ENCODE data around the gene RABGAP1L.

The RABGAP1L gene

GRCh38 chr1:174726167-174726879 lies 567.0 kb downstream of the RABGAP1L start:
- H3K4me3 ChIP-seq = no peak overlapping the region
- TF ChIP-seq CTCF (IDR thresholded peaks at IDR 0.05) = no peak
- H3K27ac ChIP-seq = no peak overlapping the region
- DNase-seq (ENCODE audit: low spot score) = no peak

GRCh38 chr1:174726880-174727585 lies 567.7 kb downstream of the RABGAP1L start:
- TF ChIP-seq CTCF (IDR thresholded peaks at IDR 0.05) = no peak
- H3K27ac ChIP-seq = no peak overlapping the region
- DNase-seq (ENCODE audit: low spot score) = no peak
- H3K4me3 ChIP-seq = no peak overlapping the region

DNA sequence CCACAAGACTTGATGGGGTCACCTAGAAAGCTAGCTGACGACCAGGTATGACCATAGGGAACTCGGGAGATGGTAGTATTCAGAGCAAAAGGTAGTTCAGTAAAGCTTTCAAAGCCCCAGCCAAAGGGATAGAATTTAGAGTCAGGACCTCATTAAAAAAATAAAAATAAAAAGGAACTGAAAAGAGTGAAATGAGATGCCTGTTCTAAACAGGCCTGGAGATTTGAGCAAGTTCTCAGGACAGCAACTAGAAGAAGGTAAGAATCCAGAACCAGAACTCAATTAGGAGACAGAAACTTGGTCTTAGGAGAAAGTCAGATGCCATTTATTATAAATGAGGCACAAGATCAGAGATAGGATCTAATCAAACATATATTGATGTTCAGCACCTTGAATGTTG lies 575.0 kb downstream of the RABGAP1L start:
- TF ChIP-seq CTCF (IDR thresholded peaks at IDR 0.05) = no peak
- H3K4me3 ChIP-seq = no peak overlapping the region
- no peak overlapping the region for H3K27ac ChIP-seq
- DNase-seq (ENCODE audit: low spot score) = no peak

DNA sequence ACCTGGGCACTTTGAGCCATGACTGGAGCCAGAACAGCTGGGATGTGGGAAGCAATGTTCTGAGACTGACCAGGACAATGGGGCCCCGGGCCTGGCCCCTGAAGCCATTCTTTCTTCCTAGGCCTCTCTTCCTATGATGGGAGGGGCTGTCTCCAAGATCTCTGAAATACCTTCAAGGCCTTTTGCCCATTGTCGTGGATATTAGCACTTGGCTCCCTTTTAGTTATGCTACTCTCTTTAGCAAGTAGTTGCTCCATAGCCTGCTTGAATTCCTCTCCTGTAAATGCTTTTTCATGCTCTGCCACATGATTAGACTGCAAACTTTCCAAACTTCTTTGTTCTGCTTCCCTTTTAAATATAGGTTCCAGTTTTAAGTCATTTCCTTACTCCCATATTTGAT lies 577.5 kb downstream of the RABGAP1L start:
- no peak for TF ChIP-seq CTCF (IDR thresholded peaks at IDR 0.05)
- Histone ChIP-seq H3K4me3 (no peak overlapping the region), H3K27ac (no peak overlapping the region)
- no peak for DNase-seq (ENCODE audit: low spot score)

DNA sequence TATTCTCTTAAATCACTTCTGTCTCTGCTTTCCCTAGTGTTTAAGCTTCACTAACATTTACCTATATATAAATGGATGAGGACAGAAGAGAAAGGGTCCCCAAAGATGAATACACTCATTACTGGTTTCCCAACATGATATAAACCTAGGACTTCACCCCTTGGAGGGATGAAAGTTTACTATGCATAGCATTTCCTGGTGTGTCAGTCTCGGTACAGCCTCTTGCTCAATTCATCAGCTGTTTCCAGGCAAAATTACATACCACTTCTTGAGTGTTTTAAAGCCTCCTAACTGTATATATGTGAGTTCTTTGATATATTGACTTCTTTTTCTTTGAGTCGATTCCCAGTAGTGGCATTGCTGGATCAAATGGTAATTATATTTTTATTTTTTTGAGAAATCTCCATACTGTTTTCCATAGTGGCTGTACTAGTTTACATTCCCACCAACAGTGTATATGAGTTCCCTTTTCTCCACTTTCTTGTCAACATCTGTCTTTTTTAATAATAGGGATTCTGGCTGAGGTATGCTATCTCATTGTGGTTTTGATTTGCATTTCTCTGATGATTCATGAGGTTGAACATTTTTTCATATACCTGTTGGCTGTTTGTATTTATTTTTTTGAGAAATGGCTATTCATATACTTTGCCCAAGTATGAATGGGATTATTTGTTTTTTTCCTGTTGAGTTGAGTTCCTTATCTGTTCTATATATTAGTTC lies 581.1 kb downstream of the RABGAP1L start:
- no peak for TF ChIP-seq CTCF (IDR thresholded peaks at IDR 0.05)
- no peak overlapping the region for H3K27ac ChIP-seq
- no peak for DNase-seq (ENCODE audit: low spot score)
- no peak overlapping the region for H3K4me3 ChIP-seq

- H3K4me3 ChIP-seq = no peak overlapping the region
- TF ChIP-seq CTCF (IDR thresholded peaks at IDR 0.05) = no peak
- no peak overlapping the region for H3K27ac ChIP-seq
- no peak for DNase-seq (ENCODE audit: low spot score)
Measured at GRCh38 chr1:174742805-174743653, 583.7 kb downstream of the RABGAP1L start.

Measured in coronary artery (tissue), 2 donors.